Astrocyte (in vitro differentiated cells and primary cell): ENCODE measurements around the gene RAB11FIP3.

ENCODE experiments used
- CTCF ChIP-seq: IDR thresholded peaks from 2 replicates; pipeline ENCODE4 v1.5.1; 2011; ENCODE audit warnings: low read depth, mild to moderate bottlenecking, inconsistent platforms, low read length, moderate library complexity; ENCODE audit not compliant: insufficient read depth
- EZH2 ChIP-seq: IDR thresholded peaks from 2 replicates; pipeline ENCODE4 v1.6.1; 2012; ENCODE audit warnings: mild to moderate bottlenecking, low read length, inconsistent platforms; ENCODE audit not compliant: insufficient read depth

GRCh38 chr16:556474-557173, 131.2 kb downstream of the RAB11FIP3 start:
- TF ChIP-seq EZH2: no peak
- no peak for TF ChIP-seq CTCF
